Keratinocyte (primary cell): Measurements from ENCODE around the gene CTXN2. TPM values are rescaled to one million over a fixed set of nuclear protein-coding genes. Genes with fewer than 3 reads are reported as not detected.
A peak's percentile ranks its signal among the peaks of the same experiment; 100 is the strongest.

Experiments
- DNase-seq: peaks from one replicate; pipeline ENCODE4 v3.0.0-alpha.2; 2011; ENCODE audit warnings: low read depth, missing footprints, low spot score
- FAIRE-seq: peaks from 2 replicates; lab custom pipeline; 2011; peaks lifted over from hg19 to GRCh38; lab: Jason Lieb, UNC
- H2AFZ ChIP-seq: 2 replicates; pipeline ENCODE4 v1.6.0; 2012; ENCODE audit warnings: low read length, control low read depth, inconsistent platforms; ENCODE audit not compliant: control insufficient read depth
- H3K27ac ChIP-seq: 2 replicates; pipeline ENCODE4 v1.5.1; 2011; ENCODE audit warnings: low read length; ENCODE audit not compliant: control insufficient read depth, insufficient read depth
- H3K27me3 ChIP-seq: 3 replicates; pipeline ENCODE4 v1.6.0; 2011; ENCODE audit warnings: low read length; ENCODE audit not compliant: control insufficient read depth, insufficient read depth; ENCODE audit errors: extremely low read depth
- H3K36me3 ChIP-seq, 2 experiments: 2 replicates in 1 of 2; 3 replicates in 1 of 2; pipeline ENCODE4 v1.5.1; 2011; ENCODE audit warnings: low read length in 2 of 2, mild to moderate bottlenecking in 1 of 2; ENCODE audit not compliant: control insufficient read depth in 2 of 2, insufficient read depth in 2 of 2; ENCODE audit errors: extremely low read depth in 1 of 2
- H3K4me1 ChIP-seq: 3 replicates; pipeline ENCODE4 v1.5.1; 2011; ENCODE audit warnings: low read length; ENCODE audit not compliant: control insufficient read depth, insufficient read depth; ENCODE audit errors: extremely low read depth
- H3K4me2 ChIP-seq: 3 replicates; pipeline ENCODE4 v1.6.0; 2011; ENCODE audit warnings: low read depth, low read length; ENCODE audit not compliant: control insufficient read depth, insufficient read depth; ENCODE audit errors: extremely low read depth
- H3K4me3 ChIP-seq, 3 experiments: fragments of 200-600 bp in 1 of 3; sonication (generic) in 1 of 3; 2 replicates in 2 of 3; 3 replicates in 1 of 3; pipeline ENCODE4 v1.5.1; 2011 to 2016; ENCODE audit warnings: low read length in 3 of 3, mild to moderate bottlenecking in 3 of 3, control low read depth in 2 of 3, inconsistent platforms in 1 of 3, low read depth in 1 of 3, mixed read lengths in 1 of 3, mixed run types in 1 of 3, moderate library complexity in 1 of 3; ENCODE audit not compliant: control insufficient read depth in 2 of 3, insufficient read depth in 2 of 3; ENCODE audit errors: extremely low read depth in 1 of 3
- H3K79me2 ChIP-seq: 2 replicates; pipeline ENCODE4 v1.6.0; 2012; ENCODE audit warnings: low read length; ENCODE audit not compliant: control insufficient read depth, insufficient read depth
- H3K9ac ChIP-seq: 3 replicates; pipeline ENCODE4 v1.6.0; 2011; ENCODE audit warnings: low read length; ENCODE audit not compliant: control insufficient read depth, insufficient read depth; ENCODE audit errors: extremely low read depth
- H3K9me1 ChIP-seq: 3 replicates; pipeline ENCODE4 v1.6.0; 2011; ENCODE audit warnings: low read length; ENCODE audit not compliant: control insufficient read depth, insufficient read depth; ENCODE audit errors: extremely low read depth
- H3K9me3 ChIP-seq: 2 replicates; pipeline ENCODE4 v1.5.1; 2012; ENCODE audit warnings: low read depth, low read length; ENCODE audit not compliant: control insufficient read depth
- H4K20me1 ChIP-seq: 3 replicates; pipeline ENCODE4 v1.6.0; 2011; ENCODE audit warnings: low read length; ENCODE audit not compliant: control insufficient read depth, insufficient read depth; ENCODE audit errors: extremely low read depth
- CTCF ChIP-seq, 3 experiments: IDR thresholded peaks in 1 of 3; conservative IDR thresholded peaks in 1 of 3; optimal IDR thresholded peaks in 1 of 3; 2 replicates in 2 of 3; 3 replicates in 1 of 3; pipeline versions ENCODE3 to v1.5.1; 2011; ENCODE audit warnings: low read length in 3 of 3, mild to moderate bottlenecking in 3 of 3, moderate library complexity in 2 of 3, control low read depth in 1 of 3, inconsistent platforms in 1 of 3; ENCODE audit not compliant: insufficient read depth in 2 of 3; ENCODE audit errors: extremely low read depth in 1 of 3
- EZH2 ChIP-seq: IDR thresholded peaks from one replicate; pipeline ENCODE4 v1.6.1; 2012; ENCODE audit warnings: inconsistent platforms, mild to moderate bottlenecking, low read length, moderate library complexity
- dilution Hi-C: fragments of 300-500 bp; cut with MboI; formaldehyde crosslinking; loops from one replicate; pipeline ENCODE4 v1.7.0; 2020; ENCODE audit warnings: low sequenced_read_pairs; ENCODE audit not compliant: extremely low pct_ligation_motif_present
- polyA plus RNA-seq, 5 experiments: library from polyadenylated mRNA; depleted of rRNA in 3 of 5; stranded (reverse) in 3 of 5; stranded (forward) in 1 of 5; unstranded in 1 of 5; fragments of >200 nt; gene quantifications; 1 replicate in 1 of 5; 2 replicates in 3 of 5; 3 replicates in 1 of 5; pipeline versions ENCODE4 v1.2.1 to v1.2.3, GENCODE V29; 2011 to 2012; ENCODE audit warnings: missing spikeins in 2 of 5, low read depth in 1 of 5, low replicate concordance in 1 of 5

CTXN2 gene
- polyA plus RNA-seq, 1 donor (not counting 4 experiments of a cell fraction or from before 2014, with no cell fraction given) = not detected

DNA sequence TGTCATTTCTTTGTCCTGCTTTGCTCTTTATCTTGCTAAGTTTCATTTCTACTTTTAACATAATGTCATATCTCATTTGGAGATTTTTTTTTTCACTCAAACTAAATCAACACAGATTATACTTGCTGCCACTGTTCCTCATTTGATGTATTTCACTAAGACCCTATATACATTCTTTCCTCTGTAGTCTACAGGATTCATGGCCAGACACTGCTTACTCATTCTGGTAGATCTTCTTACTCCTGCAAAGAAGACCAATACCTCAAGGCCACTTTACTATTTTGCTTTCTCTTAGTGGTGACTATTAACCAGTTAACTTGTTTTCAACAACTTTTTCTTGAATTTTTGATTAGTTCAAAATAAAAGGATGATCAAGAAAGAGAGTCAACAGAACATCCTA is 44.1 kb upstream of the CTXN2 start:
- Histone ChIP-seq H3K9me1 (no peaks in the 10 kb centered on the region), H2AFZ (no peak overlapping the region), H3K4me1 (peaks cover 37% of the 10 kb centered on the region), H3K79me2 (no peaks in the 10 kb centered on the region), H3K36me3 (no peaks in the 10 kb centered on the region), H3K27ac (no peak overlapping the region), H3K27me3 (no peaks in the 10 kb centered on the region), H4K20me1 (no peaks in the 10 kb centered on the region), H3K4me2 (no peak overlapping the region), H3K9me3 (peaks cover 2% of the 10 kb centered on the region), H3K4me3 (no peak overlapping the region), H3K9ac (no peak overlapping the region)
- no peak for DNase-seq
- FAIRE-seq = peak; percentile 34
- dilution Hi-C loops = no loop called here
- TF ChIP-seq EZH2 (no peak), CTCF (optimal IDR thresholded peaks at IDR 0.05 in 1 of 3, IDR thresholded peaks at IDR 0.05 in 1 of 3, conservative IDR thresholded peaks at IDR 0.05 in 1 of 3; ENCODE audit: extremely low read depth in 1 of 3, insufficient read depth in 2 of 3, low read length in 3 of 3) (no peak)

- dilution Hi-C loops = no loop called here
Observed at GRCh38 chr15:48149858-48150257, 41.6 kb upstream of the CTXN2 start.

More at GRCh38 chr15:48149858-48150257, 41.6 kb upstream of the CTXN2 start:
- Histone ChIP-seq H3K4me3 (no peak overlapping the region), H3K27ac (peak overlapping the region; percentile 58), H3K4me2 (peak overlapping the region; percentile 41), H3K36me3 (no peaks in the 10 kb centered on the region), H3K4me1 (peaks cover 22% of the 10 kb centered on the region), H3K79me2 (no peaks in the 10 kb centered on the region), H3K9me1 (no peaks in the 10 kb centered on the region), H3K27me3 (no peaks in the 10 kb centered on the region), H4K20me1 (no peaks in the 10 kb centered on the region), H2AFZ (peak overlapping the region; percentile 66), H3K9me3 (peaks cover 2% of the 10 kb centered on the region), H3K9ac (no peak overlapping the region)
- TF ChIP-seq EZH2 = no peak
- TF ChIP-seq CTCF (optimal IDR thresholded peaks at IDR 0.05 in 1 of 3, IDR thresholded peaks at IDR 0.05 in 1 of 3, conservative IDR thresholded peaks at IDR 0.05 in 1 of 3; ENCODE audit: extremely low read depth in 1 of 3, insufficient read depth in 2 of 3, low read length in 3 of 3) = no peak
- DNase-seq = peak; percentile 19
- FAIRE-seq = peak; percentile 79
